Measurements from ENCODE around the gene FSTL3.

DNA sequence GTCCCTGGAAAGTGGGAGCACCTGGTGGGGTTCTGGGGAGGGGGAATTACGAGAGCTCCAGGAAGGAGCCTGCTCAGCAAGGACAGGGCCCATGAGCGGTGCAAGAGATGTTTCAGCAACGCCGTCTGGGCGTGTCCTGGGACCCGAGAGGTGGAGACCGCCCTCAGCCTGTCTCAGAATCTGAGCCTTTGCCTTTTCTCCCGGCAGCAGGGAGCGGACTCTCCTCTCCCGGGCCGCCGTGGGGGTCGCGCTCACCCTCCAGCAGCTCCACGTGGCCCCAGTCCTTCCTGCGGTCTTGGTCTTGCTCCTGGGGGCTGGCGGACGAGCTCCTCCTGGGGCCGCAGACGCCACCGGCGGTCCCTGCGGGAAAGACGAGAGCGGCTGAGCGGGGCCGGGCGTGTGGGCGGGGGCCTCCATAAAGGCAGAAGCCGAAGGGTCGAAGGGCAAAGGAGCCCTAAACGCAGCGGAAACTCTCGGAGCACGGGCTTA lies 43.6 kb upstream of the FSTL3 start:
- TF ChIP-seq, protein P1, sequence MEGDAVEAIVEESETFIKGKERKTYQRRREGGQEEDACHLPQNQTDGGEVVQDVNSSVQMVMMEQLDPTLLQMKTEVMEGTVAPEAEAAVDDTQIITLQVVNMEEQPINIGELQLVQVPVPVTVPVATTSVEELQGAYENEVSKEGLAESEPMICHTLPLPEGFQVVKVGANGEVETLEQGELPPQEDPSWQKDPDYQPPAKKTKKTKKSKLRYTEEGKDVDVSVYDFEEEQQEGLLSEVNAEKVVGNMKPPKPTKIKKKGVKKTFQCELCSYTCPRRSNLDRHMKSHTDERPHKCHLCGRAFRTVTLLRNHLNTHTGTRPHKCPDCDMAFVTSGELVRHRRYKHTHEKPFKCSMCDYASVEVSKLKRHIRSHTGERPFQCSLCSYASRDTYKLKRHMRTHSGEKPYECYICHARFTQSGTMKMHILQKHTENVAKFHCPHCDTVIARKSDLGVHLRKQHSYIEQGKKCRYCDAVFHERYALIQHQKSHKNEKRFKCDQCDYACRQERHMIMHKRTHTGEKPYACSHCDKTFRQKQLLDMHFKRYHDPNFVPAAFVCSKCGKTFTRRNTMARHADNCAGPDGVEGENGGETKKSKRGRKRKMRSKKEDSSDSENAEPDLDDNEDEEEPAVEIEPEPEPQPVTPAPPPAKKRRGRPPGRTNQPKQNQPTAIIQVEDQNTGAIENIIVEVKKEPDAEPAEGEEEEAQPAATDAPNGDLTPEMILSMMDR (conservative IDR thresholded peaks at IDR 0.05) = no peak
- no peak for TF ChIP-seq ZFX (IDR thresholded peaks at IDR 0.05)
